Activated T-cell treated with anti-CD3 and anti-CD28 coated beads, Interleukin-2, amount 50 U/mL, for 24 hours (primary cell): ENCODE data around the gene CGNL1.

Source experiments
- DNase-seq: peaks from one replicate; pipeline ENCODE4 v3.0.0-alpha.2; 2020
- H3K27ac Mint-ChIP-seq: 2 replicates; pipeline ENCODE4 v1.8.0; 2020; ENCODE audit warnings: mild to moderate bottlenecking, mixed read lengths
- H3K27me3 Mint-ChIP-seq: 2 replicates; pipeline ENCODE4 v1.8.0; 2020; ENCODE audit warnings: mixed read lengths
- H3K36me3 Mint-ChIP-seq: 2 replicates; pipeline ENCODE4 v1.8.0; 2020; ENCODE audit warnings: low read depth, mixed read lengths
- H3K4me1 Mint-ChIP-seq: 2 replicates; pipeline ENCODE4 v1.8.0; 2020; ENCODE audit warnings: low read depth, mixed read lengths
- H3K4me3 Mint-ChIP-seq: 2 replicates; pipeline ENCODE4 v1.8.0; 2020; ENCODE audit warnings: mild to moderate bottlenecking, moderate library complexity, mixed read lengths
- H3K9me3 Mint-ChIP-seq: 2 replicates; pipeline ENCODE4 v1.8.0; 2020; ENCODE audit warnings: mixed read lengths

The CGNL1 gene

DNA sequence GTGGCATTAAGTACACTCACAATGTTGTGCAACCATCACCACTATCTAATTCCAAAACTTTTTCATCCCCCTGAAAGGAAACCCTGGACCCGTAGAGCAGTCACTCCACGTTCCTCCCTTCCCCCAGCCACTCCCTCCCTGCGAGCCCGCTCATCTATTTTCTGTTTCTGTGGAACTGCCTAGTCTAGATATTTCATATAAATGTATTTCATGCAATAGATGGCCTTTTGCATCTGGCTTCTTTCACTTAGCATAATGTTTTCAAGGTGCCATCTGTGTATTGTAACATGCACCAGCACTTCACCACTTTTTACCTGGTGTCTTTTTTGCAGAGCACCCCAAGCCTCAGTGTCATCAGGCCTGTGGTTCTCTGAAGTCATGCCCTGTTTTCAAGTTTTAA is 10.7 kb downstream of the CGNL1 start:
- no peak overlapping the region for H3K27ac Mint-ChIP-seq
- no peaks in the 10 kb centered on the region for H3K9me3 Mint-ChIP-seq
- H3K4me1 Mint-ChIP-seq = no peaks in the 10 kb centered on the region
- H3K36me3 Mint-ChIP-seq = no peaks in the 10 kb centered on the region
- H3K27me3 Mint-ChIP-seq = peaks cover 6% of the 10 kb centered on the region
- H3K4me3 Mint-ChIP-seq = no peak overlapping the region
- no peak for DNase-seq

- Mint-ChIP-seq H3K9me3 (no peaks in the 10 kb centered on the region), H3K36me3 (no peaks in the 10 kb centered on the region), H3K4me1 (no peaks in the 10 kb centered on the region), H3K27ac (no peak overlapping the region), H3K27me3 (peaks cover 2% of the 10 kb centered on the region), H3K4me3 (no peak overlapping the region)
- DNase-seq = no peak
These were observed 11.3 kb downstream of the CGNL1 start for GRCh38 chr15:57387564-57388076.

DNA sequence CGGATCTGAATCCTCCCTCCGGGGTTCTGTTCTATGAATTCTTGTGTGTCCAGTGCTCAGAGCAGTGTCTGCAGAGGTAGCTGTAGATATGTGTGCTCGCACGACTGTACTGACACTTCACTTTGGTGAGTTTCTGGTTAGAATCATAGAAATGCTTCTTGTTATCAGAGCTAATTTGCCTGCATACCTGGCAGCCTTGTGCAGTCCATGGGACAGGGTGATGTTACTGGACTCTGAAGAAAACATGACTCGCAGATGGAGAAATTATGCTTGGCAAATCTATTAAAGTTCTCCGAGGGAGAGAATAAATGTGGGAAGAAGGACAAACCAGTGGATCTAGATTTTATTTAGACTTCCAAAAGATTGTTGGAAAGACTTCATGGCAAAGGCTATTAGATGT is 12.2 kb downstream of the CGNL1 start:
- H3K36me3 Mint-ChIP-seq = no peaks in the 10 kb centered on the region
- H3K27ac Mint-ChIP-seq = no peak overlapping the region
- no peak for DNase-seq
- H3K9me3 Mint-ChIP-seq = no peaks in the 10 kb centered on the region
- no peak overlapping the region for H3K4me3 Mint-ChIP-seq
- H3K4me1 Mint-ChIP-seq = no peaks in the 10 kb centered on the region
- H3K27me3 Mint-ChIP-seq = no peaks in the 10 kb centered on the region

DNA sequence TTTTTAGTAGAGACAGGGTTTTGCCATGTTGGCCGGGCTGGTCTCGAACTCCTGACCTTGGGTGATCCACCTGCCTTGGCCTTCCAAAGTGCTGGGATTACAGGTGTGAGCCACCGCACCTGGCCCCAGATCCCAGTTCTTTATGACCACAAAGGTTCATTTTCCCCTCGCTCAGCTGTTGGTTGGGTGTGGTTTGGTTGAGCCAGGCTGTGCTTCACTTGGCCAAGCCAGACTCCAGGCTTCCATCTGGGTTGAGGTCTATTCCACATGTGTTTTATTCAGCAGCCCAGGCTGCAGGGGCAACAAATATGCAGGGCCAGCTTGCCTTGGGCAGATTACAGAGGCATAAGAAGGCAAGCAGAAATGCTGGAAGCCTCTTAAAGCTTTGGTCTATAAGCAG is 13.7 kb downstream of the CGNL1 start:
- Mint-ChIP-seq H3K4me1 (no peaks in the 10 kb centered on the region), H3K4me3 (no peak overlapping the region), H3K27ac (no peak overlapping the region), H3K27me3 (no peaks in the 10 kb centered on the region), H3K36me3 (no peaks in the 10 kb centered on the region), H3K9me3 (no peaks in the 10 kb centered on the region)
- DNase-seq = no peak

GRCh38 chr15:57390583-57390982 is 14.3 kb downstream of the CGNL1 start:
- Mint-ChIP-seq H3K27me3 (no peaks in the 10 kb centered on the region), H3K9me3 (no peaks in the 10 kb centered on the region), H3K36me3 (no peaks in the 10 kb centered on the region), H3K27ac (no peak overlapping the region), H3K4me1 (no peaks in the 10 kb centered on the region), H3K4me3 (no peak overlapping the region)
- no peak for DNase-seq

GRCh38 chr15:57391537-57391936 is 15.2 kb downstream of the CGNL1 start:
- Mint-ChIP-seq H3K4me1 (no peaks in the 10 kb centered on the region), H3K27me3 (no peaks in the 10 kb centered on the region), H3K36me3 (no peaks in the 10 kb centered on the region), H3K27ac (no peak overlapping the region), H3K9me3 (no peaks in the 10 kb centered on the region), H3K4me3 (no peak overlapping the region)
- no peak for DNase-seq

- no peak for DNase-seq
- H3K36me3 Mint-ChIP-seq = no peaks in the 10 kb centered on the region
- no peak overlapping the region for H3K27ac Mint-ChIP-seq
- H3K4me3 Mint-ChIP-seq = no peak overlapping the region
- no peaks in the 10 kb centered on the region for H3K27me3 Mint-ChIP-seq
- H3K4me1 Mint-ChIP-seq = no peaks in the 10 kb centered on the region
- H3K9me3 Mint-ChIP-seq = no peaks in the 10 kb centered on the region
These were observed 16.8 kb downstream of the CGNL1 start for GRCh38 chr15:57393061-57393460.

GRCh38 chr15:57395292-57395691 is 19.0 kb downstream of the CGNL1 start:
- H3K27ac Mint-ChIP-seq = no peak overlapping the region
- no peaks in the 10 kb centered on the region for H3K9me3 Mint-ChIP-seq
- H3K27me3 Mint-ChIP-seq = peaks cover 4% of the 10 kb centered on the region
- H3K36me3 Mint-ChIP-seq = no peaks in the 10 kb centered on the region
- H3K4me1 Mint-ChIP-seq = no peaks in the 10 kb centered on the region
- H3K4me3 Mint-ChIP-seq = no peak overlapping the region
- DNase-seq = no peak

DNA sequence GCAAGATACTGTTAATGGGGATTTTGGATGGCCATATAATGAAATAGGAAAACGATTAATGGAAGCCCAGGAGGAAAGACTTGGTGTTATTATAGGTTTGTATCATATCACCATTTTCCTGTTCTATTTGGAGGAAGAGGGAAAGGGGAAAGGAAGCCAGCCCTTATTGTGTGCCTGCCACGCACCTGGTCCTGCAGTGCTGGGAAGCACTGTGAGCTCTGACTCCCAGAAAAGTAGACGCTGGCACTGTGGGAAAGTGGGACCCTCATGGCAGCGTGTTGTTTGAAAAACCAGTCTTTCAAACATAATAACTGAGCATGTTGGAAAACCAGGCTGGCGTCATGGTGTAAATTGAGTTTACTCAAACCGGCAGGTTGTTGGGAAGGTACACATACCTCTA is 22.0 kb downstream of the CGNL1 start:
- no peak for DNase-seq
- H3K4me3 Mint-ChIP-seq = no peak overlapping the region
- no peaks in the 10 kb centered on the region for H3K9me3 Mint-ChIP-seq
- peaks cover 4% of the 10 kb centered on the region for H3K27me3 Mint-ChIP-seq
- H3K36me3 Mint-ChIP-seq = no peaks in the 10 kb centered on the region
- no peaks in the 10 kb centered on the region for H3K4me1 Mint-ChIP-seq
- no peak overlapping the region for H3K27ac Mint-ChIP-seq

- no peak overlapping the region for H3K4me3 Mint-ChIP-seq
- H3K27me3 Mint-ChIP-seq = peaks cover 9% of the 10 kb centered on the region
- H3K4me1 Mint-ChIP-seq = no peaks in the 10 kb centered on the region
- H3K27ac Mint-ChIP-seq = no peak overlapping the region
- H3K36me3 Mint-ChIP-seq = no peaks in the 10 kb centered on the region
- H3K9me3 Mint-ChIP-seq = no peaks in the 10 kb centered on the region
- no peak for DNase-seq
These were observed 25.2 kb downstream of the CGNL1 start for GRCh38 chr15:57401546-57401945.

DNA sequence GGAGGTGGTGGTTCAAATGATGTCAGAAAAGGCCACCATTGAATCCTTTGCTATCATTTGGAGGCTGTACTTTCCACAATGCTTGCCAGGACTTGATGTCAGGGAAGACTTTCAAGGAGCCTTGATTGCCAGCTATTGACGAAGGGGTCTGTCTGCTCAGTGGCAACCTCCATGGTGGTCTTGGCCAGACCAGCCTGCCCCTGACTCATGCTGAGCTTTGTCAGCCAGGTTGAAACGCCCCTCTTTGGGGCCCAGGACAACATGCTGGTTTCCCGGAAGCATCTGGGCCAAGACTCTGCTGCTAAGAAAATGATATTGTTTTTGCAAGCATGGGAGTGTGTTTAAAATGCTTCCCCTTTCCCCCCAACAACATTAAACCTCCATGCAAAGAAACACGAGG is 26.7 kb downstream of the CGNL1 start:
- no peaks in the 10 kb centered on the region for H3K9me3 Mint-ChIP-seq
- H3K4me1 Mint-ChIP-seq = no peaks in the 10 kb centered on the region
- no peak overlapping the region for H3K27ac Mint-ChIP-seq
- H3K36me3 Mint-ChIP-seq = no peaks in the 10 kb centered on the region
- H3K27me3 Mint-ChIP-seq = peaks cover 11% of the 10 kb centered on the region
- H3K4me3 Mint-ChIP-seq = no peak overlapping the region
- no peak for DNase-seq

DNA sequence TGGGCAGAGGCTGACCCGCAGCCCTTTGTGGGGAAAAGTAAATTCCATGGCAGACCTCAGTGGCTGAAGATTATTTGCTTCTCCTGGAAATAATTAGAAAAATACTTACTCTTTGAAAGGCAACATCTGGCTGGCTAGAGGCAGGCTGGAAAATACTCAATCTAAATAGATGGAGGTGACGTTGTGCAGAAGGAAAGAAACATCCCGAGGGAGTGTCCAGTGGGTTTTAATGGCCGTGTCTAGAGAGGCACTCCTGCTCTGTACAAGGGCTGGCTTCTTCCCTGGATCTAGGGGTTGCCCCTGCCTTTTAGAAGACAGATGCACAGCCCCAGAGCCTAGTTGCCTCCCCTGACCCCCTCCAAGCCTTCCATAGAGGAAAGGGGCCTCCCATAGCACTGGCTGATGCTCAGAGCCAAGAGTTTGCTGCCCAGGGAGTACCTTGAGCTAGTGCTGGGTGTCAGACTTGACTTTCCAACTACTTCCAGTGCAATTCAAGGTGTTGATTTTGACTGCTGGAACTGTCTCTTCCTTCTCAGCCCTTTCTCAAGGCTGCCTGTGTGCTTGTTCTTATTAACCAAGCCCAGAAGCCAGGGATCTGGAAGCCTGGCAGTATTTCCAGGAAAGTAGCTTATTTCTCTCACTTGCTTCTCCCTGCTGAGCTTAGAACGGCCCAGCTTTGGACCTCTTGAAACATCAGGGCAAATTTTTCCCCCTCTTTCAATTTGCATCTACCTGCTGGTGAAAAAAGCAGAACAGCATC is 27.4 kb downstream of the CGNL1 start:
- Mint-ChIP-seq H3K4me1 (no peaks in the 10 kb centered on the region), H3K27ac (no peak overlapping the region), H3K36me3 (no peaks in the 10 kb centered on the region), H3K27me3 (peaks cover 8% of the 10 kb centered on the region), H3K9me3 (no peaks in the 10 kb centered on the region), H3K4me3 (no peak overlapping the region)
- no peak for DNase-seq

DNA sequence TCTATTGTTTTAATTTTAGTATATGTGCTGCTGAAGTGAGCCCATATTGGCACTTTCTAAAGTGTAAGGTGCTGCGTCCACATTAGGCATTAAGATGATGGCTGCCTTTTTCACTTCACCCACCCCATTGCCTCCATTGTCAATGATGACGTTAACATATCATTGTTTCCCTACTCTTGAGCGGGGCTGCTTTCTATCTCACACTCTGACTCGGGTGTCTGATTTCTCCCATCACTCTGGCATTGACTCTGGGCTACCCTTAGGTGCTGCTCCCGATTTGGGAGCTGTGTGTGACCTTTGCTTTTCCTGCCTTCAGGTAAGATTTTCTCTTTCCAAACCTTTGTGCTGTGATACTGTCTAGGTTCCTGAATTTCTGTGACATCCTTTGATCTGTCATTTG is 28.8 kb downstream of the CGNL1 start:
- Mint-ChIP-seq H3K27ac (no peak overlapping the region), H3K4me3 (no peak overlapping the region), H3K27me3 (peaks cover 15% of the 10 kb centered on the region), H3K9me3 (no peaks in the 10 kb centered on the region), H3K4me1 (no peaks in the 10 kb centered on the region), H3K36me3 (no peaks in the 10 kb centered on the region)
- DNase-seq = no peak

DNA sequence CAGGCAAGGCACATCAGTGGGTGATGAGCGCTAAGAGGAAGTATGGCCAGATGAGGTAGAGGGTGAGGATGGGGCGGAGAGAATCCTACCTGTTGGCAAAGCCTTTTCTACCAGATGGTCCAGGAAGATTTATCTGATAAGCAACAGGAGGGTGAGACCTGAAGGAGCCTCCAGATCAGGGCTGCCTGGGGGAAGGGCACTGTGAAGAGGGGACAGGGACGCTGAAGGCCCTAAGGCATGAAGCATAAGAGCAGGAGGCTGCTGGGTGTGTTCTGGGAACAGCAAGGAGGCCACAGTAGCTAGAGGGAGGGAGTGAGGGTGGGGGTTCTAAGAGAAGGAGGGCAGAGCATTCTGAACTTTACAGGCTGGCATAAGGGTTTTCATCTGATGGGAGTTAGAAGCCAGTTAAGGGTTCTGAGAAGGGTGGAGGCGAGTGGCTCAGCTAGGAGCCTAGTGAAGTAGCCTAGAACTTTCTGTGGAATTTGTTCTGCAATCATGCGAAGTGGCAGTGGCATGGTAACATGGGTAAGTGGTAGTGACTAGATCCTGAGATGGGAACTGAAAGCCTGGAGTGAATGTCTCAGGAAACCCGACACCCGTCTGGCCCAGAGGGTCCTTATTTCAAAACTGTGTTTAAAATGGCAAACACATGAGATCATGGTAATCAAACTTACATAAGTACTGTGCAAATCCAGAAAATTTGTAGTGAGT is 29.9 kb downstream of the CGNL1 start:
- Mint-ChIP-seq H3K9me3 (no peaks in the 10 kb centered on the region), H3K36me3 (no peaks in the 10 kb centered on the region), H3K4me1 (no peaks in the 10 kb centered on the region), H3K27ac (no peak overlapping the region), H3K27me3 (peaks cover 15% of the 10 kb centered on the region), H3K4me3 (no peak overlapping the region)
- no peak for DNase-seq

DNA sequence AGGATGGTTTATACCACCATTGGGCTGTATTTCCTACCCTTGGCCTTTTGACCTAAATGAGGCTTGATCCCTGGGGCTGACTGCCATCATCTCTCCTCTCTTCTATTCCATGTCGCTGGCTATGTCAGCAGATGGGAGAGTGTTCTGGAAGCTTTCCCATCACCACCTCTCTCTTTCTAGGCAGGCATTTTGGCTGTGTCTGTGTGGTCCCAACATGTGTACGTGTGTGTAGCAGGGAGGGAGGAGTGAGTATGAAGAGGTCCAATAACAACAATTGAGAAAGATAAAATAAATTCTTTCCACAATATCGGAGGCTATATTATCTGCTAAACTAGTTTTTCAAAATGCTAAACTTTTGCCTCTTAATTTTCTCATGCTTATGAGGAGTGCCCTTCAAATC is 34.1 kb downstream of the CGNL1 start:
- H3K4me3 Mint-ChIP-seq = no peak overlapping the region
- H3K36me3 Mint-ChIP-seq = no peaks in the 10 kb centered on the region
- DNase-seq = no peak
- H3K27me3 Mint-ChIP-seq = peaks cover 26% of the 10 kb centered on the region
- no peak overlapping the region for H3K27ac Mint-ChIP-seq
- no peaks in the 10 kb centered on the region for H3K9me3 Mint-ChIP-seq
- no peaks in the 10 kb centered on the region for H3K4me1 Mint-ChIP-seq
